Activated T-cell treated with anti-CD3 and anti-CD28 coated beads, Interleukin-2, amount 50 U/mL, for 1 hour (primary cell): Measurements from ENCODE around the gene SFSWAP.
"Not testable (repeated sequence)": the region's sequence is repeated elsewhere in the genome, so short reads cannot be mapped to it uniquely, and the experiment has no call there.

ENCODE experiments used
- DNase-seq: peaks from one replicate; pipeline ENCODE4 v3.0.0-alpha.2; 2020

The SFSWAP gene

GRCh38 chr12:131765961-131766360, 55.1 kb downstream of the SFSWAP start:
- no peak for DNase-seq

GRCh38 chr12:131766382-131767107, 55.7 kb downstream of the SFSWAP start:
- DNase-seq, result no peak

DNA sequence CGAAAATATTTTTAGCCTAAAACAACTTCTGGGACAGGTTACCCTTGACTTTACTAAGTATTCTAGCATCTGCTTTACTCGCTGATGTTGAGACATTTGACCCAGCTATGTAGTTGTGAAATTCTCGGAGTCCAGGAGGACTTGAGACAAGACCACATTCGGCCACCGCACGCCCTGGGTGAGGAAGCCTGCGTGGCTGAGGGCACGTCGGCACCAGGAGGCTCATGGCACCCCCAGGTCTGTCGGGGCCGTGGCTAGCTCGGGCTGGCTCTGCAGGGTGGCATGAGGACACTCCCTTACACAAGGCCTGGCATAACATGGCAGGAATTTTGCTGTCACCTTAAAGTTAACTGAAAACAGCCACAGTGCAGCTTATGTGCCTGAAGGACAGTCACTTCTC, 59.2 kb downstream of the SFSWAP start:
- no peak for DNase-seq

- DNase-seq, result no peak
Observed at GRCh38 chr12:131771965-131772364, 61.1 kb downstream of the SFSWAP start.

DNA sequence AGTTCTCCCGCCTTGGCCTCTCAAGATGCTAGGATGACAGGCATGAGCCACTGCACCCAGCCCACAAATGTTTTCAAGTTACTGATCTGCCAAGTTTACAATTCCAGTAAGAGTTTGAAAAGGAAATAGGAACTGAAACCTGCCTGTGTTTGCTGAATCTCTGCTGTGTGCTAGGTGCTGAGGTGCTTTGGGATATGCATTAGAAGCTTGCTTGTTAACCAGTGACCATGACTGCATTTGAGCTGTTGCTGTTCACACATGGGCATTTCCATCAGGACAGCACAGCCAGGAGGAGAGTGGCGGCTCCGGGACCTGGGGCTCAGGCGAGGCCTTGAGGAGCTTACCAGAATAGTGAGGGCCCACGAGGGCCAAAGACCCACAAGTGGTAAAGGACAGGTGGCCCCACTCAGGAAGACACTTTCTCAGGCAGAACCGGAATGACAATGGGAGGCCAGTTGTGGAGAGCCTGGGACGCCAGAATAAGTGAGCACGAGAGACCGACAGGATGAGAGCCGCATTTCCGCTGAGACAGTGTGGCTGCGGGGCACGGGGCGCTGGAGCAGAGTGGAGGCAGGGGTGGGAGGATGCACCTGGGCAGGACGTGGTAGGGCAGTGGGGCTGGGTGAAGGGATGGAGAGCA, 62.8 kb downstream of the SFSWAP start:
- DNase-seq, result no peak

- no peak for DNase-seq
Observed at GRCh38 chr12:131774576-131775391, 63.9 kb downstream of the SFSWAP start.

DNA sequence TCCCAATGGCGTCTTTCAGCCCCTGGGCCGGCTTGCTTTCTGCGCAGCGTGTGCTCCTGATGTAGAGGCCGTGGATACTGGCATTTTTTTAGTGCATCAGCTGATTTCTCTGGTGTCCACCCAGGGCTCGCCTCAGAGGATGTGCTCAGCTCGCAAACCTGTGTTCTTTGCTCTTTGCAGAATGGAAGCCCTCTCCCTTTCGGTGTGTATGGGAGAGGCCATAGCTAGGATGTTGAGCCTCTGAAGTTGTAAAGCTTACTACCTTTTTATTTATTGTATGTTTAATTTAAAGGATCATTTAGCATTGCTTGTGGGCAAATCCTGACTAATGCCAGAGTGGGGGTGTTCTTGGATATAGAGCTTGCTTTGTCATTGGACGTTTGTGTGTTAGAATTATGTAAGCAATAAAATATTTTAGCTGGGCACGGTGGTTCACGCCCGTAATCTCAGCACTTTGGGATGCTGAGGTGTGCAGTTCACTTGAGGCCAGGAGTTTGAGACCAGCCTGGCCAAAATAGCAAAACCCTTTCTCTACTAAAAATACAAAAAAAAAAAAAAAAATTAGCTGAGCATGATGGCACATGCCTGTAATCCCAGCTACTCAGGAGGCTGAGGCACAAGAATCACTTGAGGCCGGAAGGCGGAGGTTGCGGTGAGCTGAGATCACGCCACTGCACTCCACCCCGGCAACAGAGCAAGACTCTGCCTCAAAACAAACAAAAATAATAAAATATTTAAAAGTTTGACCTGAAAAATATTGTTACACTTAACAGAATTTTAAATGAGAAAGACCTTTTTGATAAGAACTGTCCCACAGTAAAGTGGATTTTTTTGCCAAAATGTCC, 64.7 kb downstream of the SFSWAP start:
- DNase-seq, result no peak

DNA sequence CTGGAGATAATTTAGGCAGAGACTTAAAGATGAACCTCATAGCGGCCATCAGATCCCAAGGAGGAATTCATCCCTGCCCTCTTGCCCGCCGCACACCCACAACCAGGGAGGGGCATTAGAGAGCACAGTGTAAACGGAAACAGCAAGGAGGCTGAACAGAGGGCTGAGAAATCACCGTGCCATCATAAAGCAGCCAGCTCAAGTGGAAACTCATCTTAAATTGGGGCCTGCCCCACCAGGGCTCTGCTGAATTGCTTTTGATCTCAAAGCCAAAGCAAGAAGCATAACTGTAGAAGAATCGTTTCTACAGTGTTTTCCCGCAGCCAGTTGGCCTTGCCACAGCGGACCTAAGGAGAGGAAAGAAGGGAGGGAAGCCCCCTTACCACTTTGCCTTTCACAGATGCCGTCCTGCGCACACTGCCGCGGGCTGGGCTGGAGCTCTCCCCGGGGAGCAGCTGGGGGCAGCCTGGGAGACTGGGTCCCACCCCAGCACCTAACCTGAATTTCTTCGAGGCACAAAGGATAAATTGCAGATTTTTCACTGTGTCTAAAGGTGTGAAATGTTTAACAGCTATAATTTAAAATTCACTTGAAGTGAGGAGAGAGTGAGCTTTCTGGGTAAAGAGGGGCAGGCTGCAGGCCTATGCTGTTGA, 65.5 kb downstream of the SFSWAP start:
- no peak for DNase-seq

- DNase-seq, result not testable (repeated sequence)
Observed at GRCh38 chr12:131777269-131777668, 66.4 kb downstream of the SFSWAP start.

DNA sequence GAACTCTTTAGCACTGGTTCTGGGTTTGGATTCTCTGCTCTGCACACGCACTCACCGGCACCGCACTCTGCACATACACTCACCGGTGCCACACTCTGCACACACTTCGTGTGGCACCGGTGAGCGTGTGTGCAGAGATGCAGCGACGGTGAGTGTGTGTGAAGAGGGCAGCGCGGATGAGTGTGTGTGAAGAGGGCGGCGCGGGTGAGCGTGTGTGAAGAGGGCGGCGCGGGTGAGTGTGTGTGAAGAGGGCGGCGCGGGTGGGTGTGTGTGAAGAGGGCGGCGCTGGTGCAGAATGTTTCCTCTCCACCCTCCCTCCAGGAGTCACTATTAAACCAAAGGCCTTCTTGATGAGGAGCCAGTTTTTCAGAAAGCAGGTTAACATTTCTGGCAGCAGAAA, 68.1 kb downstream of the SFSWAP start:
- DNase-seq, result no peak

- DNase-seq, result no peak
Observed at GRCh38 chr12:131782061-131782460, 71.2 kb downstream of the SFSWAP start.

DNA sequence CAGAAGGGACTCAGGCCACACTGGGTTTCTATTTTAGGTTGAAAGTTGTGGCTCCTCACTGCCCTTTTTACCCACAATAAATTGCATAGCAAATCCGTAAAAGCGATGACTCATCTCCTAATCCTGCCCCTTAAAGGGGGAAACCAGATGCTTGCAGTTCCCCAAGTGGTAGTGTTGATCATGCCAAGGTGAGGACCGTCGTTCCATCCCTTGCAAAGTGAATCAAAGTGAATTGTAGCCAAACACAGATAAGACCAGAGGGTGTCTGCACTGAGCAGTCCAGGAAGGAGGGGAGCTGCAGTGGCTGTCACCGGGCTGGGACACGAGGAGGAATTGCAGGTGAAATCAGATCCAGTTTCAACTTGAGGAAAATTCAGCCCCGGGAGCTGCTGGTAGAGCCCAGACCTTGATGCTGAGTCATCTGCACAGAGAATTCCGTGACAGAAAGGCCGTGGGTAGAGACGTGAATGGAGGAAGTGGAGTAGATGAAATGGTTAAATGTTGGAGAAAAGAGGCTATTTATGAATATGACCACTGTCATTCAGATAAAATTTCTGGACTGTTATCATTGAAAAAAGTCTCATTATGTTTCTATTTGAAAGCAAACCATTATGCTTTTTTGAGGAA, 73.1 kb downstream of the SFSWAP start:
- no peak for DNase-seq

DNA sequence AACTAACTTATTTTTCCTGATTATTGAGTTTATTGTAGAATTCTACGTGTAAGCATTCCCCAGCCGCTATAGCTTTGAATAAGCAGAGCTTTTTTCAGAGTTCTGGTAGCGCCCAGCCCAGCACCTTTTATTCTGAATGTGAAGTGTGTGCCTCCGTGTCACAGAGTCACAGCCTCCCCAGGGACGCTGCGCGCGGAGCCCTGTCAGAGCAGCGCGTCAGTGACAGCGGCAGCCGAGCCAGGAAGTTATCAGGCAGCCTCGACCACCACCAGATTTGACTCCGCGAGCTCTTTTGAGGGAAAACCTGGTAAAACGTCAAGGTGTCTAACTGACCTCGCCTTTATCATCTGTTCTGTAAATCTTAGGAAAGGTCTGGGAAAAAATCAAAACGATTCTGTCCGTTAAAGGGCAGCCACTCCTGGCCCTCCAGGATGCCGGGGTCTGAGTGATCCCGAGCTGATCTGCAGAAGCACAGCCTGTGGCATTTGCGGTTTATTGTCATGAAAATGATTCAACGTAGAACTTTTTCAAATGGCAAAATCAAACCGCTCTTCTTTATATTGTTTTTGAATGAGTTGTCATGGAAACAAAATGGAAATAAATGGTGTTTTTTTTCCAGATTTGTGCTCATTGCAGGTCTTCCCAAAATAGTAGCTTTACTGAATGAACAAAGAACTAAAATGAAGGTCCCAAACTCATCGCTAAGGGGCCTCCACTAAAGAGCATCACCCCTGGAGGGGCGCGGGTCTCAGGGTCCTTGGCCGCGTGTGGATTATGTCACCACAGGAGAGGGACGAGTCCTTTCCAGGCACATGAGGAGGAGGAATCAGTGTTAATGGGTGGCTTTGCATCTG, 74.2 kb downstream of the SFSWAP start:
- DNase-seq, result no peak

DNA sequence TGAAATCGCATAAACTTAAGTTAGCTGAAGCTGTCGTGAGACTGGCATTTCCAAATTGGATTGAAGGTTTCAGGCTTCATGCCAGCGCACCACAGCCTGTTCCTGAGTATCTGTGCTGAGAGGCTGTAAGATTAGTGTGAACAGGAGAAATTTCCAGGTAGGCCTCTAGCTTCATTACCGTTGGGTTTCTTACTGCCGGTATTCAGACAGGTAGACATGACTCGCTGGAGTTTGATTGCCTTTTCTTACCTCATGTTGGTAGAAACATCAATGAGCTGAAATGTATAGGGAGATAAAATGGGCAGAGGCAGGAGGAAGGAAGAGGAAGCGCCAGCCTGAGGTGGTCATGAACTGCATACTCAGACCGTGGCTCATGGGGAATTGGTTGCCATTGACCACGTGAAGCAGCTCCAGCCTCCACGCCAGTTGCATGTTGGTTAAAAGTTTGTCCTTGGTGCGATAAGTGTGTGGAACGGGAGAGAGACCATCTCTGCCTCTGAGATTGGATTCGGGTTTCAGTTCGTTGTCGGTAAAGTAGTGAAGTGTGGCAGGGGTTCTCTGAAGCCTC, 75.0 kb downstream of the SFSWAP start:
- no peak for DNase-seq

DNA sequence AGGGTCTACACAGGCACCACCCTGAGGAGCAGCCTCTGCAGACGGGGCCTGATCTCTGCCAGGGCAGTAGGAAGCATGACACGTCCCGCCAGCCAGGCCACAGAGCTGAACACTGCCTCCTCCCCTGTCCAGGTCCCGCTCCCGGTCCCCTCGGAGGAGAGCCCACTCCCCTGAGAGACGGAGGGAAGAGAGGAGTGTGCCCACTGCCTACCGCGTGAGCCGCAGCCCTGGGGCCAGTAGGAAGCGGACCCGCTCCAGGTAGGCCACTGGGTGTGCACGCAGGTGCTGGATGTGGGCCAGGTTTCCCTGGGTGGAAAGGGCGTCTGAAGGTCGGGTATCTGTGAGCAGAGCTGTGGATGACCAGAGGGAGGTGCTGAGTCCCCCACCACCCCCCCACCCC, 75.4 kb downstream of the SFSWAP start:
- DNase-seq, result no peak

GRCh38 chr12:131787143-131787660, 76.3 kb downstream of the SFSWAP start:
- DNase-seq, result no peak

GRCh38 chr12:131788070-131788469, 77.2 kb downstream of the SFSWAP start:
- no peak for DNase-seq

- no peak for DNase-seq
Observed at GRCh38 chr12:131789638-131790037, 78.7 kb downstream of the SFSWAP start.

DNA sequence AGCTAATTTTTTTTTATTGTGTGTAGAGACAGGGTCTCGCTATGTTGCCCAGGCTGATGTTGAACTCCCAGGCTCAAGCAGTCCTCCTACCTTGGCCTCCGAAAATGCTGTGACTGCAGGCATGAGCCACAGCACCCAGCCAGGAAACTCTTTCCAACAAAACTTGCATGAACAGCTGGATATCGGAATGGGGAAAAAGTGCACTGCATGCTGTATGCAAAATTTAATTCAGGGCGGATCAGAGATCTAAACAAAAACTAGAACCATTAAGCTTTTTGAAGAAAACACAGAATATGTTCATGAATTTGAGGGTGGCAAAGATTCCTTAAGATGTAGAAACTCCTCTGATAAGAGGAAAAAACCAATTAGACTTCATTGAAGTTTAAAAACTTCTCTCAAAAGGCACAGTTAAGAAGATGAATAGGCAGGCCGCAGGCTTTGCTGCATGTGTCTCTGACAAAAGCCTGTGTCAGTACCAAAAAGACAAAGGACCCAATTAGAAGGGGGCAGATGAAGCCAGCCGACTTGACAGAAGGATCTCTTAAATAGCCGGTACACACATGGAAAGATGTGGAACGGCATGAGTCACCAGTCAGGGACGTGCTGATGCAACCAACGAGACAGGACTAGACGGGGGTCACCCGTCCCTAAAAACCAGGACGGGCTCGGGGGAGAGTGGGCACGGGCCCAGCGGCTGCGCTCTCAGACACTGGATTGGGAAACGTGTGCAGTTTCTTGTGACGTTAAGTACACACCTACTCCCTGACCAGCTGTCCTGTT, 82.5 kb downstream of the SFSWAP start:
- no peak for DNase-seq
